Esophagus squamous epithelium (tissue), 5 donors: ENCODE measurements around the gene UVRAG. TPM values are rescaled to one million over a fixed set of nuclear protein-coding genes. Genes with fewer than 3 reads are reported as not detected.

Experiments
- DNase-seq: peaks from one replicate; lab custom pipeline; 2025; lab: John Stamatoyannopoulos, UW
- H3K27ac ChIP-seq, 4 donors: fragments of 200-600 bp; sonication (generic); one replicate each; pipeline ENCODE4 v1.5.1; 2016 to 2019; ENCODE audit warnings: mild to moderate bottlenecking in 1 of 4
- H3K27me3 ChIP-seq, 4 donors: fragments of 200-600 bp; sonication (generic); 1 replicate in 3 of 4; 2 replicates in 1 of 4; pipeline versions ENCODE4 v1.5.1 to v1.6.0; 2017 to 2021; ENCODE audit warnings: antibody characterized with exemption in 1 of 4
- H3K36me3 ChIP-seq, 3 donors: fragments of 200-600 bp; sonication (generic); one replicate each; pipeline ENCODE4 v1.5.1; 2016 to 2019
- H3K4me1 ChIP-seq, 3 donors: fragments of 200-600 bp; sonication (generic); one replicate each; pipeline ENCODE4 v1.5.1; 2017 to 2019
- H3K4me3 ChIP-seq, 4 donors: fragments of 200-600 bp; sonication (generic); 1 replicate in 3 of 4; 2 replicates in 1 of 4; pipeline ENCODE4 v1.5.1; 2016 to 2019; ENCODE audit warnings: mild to moderate bottlenecking in 2 of 4, moderate library complexity in 1 of 4
- H3K9me3 ChIP-seq, 3 donors: fragments of 200-600 bp; sonication (generic); one replicate each; pipeline ENCODE4 v1.5.1; 2016 to 2019
- CTCF ChIP-seq, 6 experiments: fragments of 450-650 bp in 4 of 6; fragments of 200-600 bp in 2 of 6; sonication (generic) in 2 of 6; IDR thresholded peaks; one replicate each; pipeline ENCODE4 v1.5.1; 2016 to 2019; ENCODE audit warnings: antibody characterized with exemption in 6 of 6, mild to moderate bottlenecking in 4 of 6, moderate library complexity in 4 of 6
- POLR2A ChIP-seq, 4 donors: fragments of 450-650 bp; IDR thresholded peaks; one replicate each; pipeline ENCODE4 v1.6.1; 2017; ENCODE audit warnings: antibody characterized with exemption in 4 of 4, mild to moderate bottlenecking in 4 of 4, moderate library complexity in 3 of 4
- WGBS, 2 donors: methylation state at CpG; one replicate each; pipeline ENCODE4 v1.1.5; 2018; 5-methylcytosine and 5-hydroxymethylcytosine counted together
- intact Hi-C: fragments of 100-400 bp; cut with DNase I; formaldehyde crosslinking; loops from one replicate; pipeline ENCODE4 v1.15.0; 2022
- total RNA-seq, 4 donors: library from RNA; depleted of rRNA; stranded (reverse); fragments of >200 nt; gene quantifications; one replicate each; pipeline ENCODE4 v1.1.0, GENCODE V29; 2016
- donor health status: DM: yes; HTN: yes; CAD: no.

UVRAG gene
- total RNA-seq, 4 donors from 2014 or later: 3.5 to 15.4 (median 8.5) TPM

GRCh38 chr11:75836417-75836816 is 21.4 kb downstream of the UVRAG start:
- Histone ChIP-seq H3K27me3 (no peaks in the 10 kb centered on the region), H3K9me3 (no peaks in the 10 kb centered on the region), H3K36me3 (peaks cover 0 to 8% (median 0%) of the 10 kb centered on the region in 3 donors), H3K4me1 (peaks cover 0 to 23% (median 5%) of the 10 kb centered on the region in 3 donors), H3K27ac (no peak overlapping the region), H3K4me3 (no peak overlapping the region)
- 65 to 72% methylated on average over 3 of the region's 3 CpGs for WGBS, 2 donors
- no peak for DNase-seq
- TF ChIP-seq CTCF (IDR thresholded peaks at IDR 0.05): no peak
- TF ChIP-seq POLR2A (IDR thresholded peaks at IDR 0.05): no peak
- intact Hi-C loops: no loop called here

- intact Hi-C loops: no loop called here
- no peak for TF ChIP-seq CTCF (IDR thresholded peaks at IDR 0.05)
- TF ChIP-seq POLR2A (IDR thresholded peaks at IDR 0.05): no peak
Observed at GRCh38 chr11:75839851-75840250, 24.8 kb downstream of the UVRAG start.

GRCh38 chr11:75840522-75840921 is 25.5 kb downstream of the UVRAG start:
- intact Hi-C loops: no loop called here
- no peaks in the 10 kb centered on the region for H3K27me3 ChIP-seq
- no peak overlapping the region for H3K27ac ChIP-seq
- no peak overlapping the region for H3K4me3 ChIP-seq
- DNase-seq: no peak
- peaks cover 0 to 23% (median 5%) of the 10 kb centered on the region in 3 donors for H3K4me1 ChIP-seq
- TF ChIP-seq CTCF (IDR thresholded peaks at IDR 0.05): no peak
- TF ChIP-seq POLR2A (IDR thresholded peaks at IDR 0.05): no peak
- 32 to 44% methylated on average over 1 of the region's 1 CpG for WGBS, 2 donors
- H3K36me3 ChIP-seq: peaks cover 0 to 8% (median 0%) of the 10 kb centered on the region in 3 donors
- no peaks in the 10 kb centered on the region for H3K9me3 ChIP-seq

More at GRCh38 chr11:75839851-75840250, 24.8 kb downstream of the UVRAG start:
- H3K36me3 ChIP-seq: peaks cover 0 to 8% (median 0%) of the 10 kb centered on the region in 3 donors
- H3K27ac ChIP-seq: no peak overlapping the region
- H3K4me3 ChIP-seq: no peak overlapping the region
- H3K9me3 ChIP-seq: no peaks in the 10 kb centered on the region
- H3K4me1 ChIP-seq: peaks cover 0 to 23% (median 5%) of the 10 kb centered on the region in 3 donors
- no peaks in the 10 kb centered on the region for H3K27me3 ChIP-seq
- DNase-seq: no peak

GRCh38 chr11:75841739-75842138 is 26.7 kb downstream of the UVRAG start:
- H3K4me3 ChIP-seq: no peak overlapping the region
- no peak for DNase-seq
- H3K27ac ChIP-seq: no peak overlapping the region
- no peak for TF ChIP-seq POLR2A (IDR thresholded peaks at IDR 0.05)
- TF ChIP-seq CTCF (IDR thresholded peaks at IDR 0.05): no peak
- H3K9me3 ChIP-seq: no peaks in the 10 kb centered on the region
- peaks cover 0 to 23% (median 5%) of the 10 kb centered on the region in 3 donors for H3K4me1 ChIP-seq
- H3K27me3 ChIP-seq: no peaks in the 10 kb centered on the region
- 86 to 92% methylated on average over 2 of the region's 2 CpGs for WGBS, 2 donors
- intact Hi-C loops: no loop called here
- peaks cover 0 to 8% (median 0%) of the 10 kb centered on the region in 3 donors for H3K36me3 ChIP-seq

GRCh38 chr11:75845324-75845723 is 30.3 kb downstream of the UVRAG start:
- no peaks in the 10 kb centered on the region for H3K27me3 ChIP-seq
- no peak for DNase-seq
- H3K4me1 ChIP-seq: peaks cover 0 to 14% (median 3%) of the 10 kb centered on the region in 3 donors
- no peak overlapping the region for H3K27ac ChIP-seq
- H3K36me3 ChIP-seq: no peaks in the 10 kb centered on the region
- H3K4me3 ChIP-seq: no peak overlapping the region
- TF ChIP-seq CTCF (IDR thresholded peaks at IDR 0.05): no peak
- no peak for TF ChIP-seq POLR2A (IDR thresholded peaks at IDR 0.05)
- intact Hi-C loops: no loop called here
- no peaks in the 10 kb centered on the region for H3K9me3 ChIP-seq
